GM21390 (cell line): ENCODE results near the gene HCST.

ENCODE experiments used
- ATAC-seq: cut with Tn5 transposase; IDR thresholded peaks from one replicate; pipeline ENCODE4 v1.9.1; 2021; ENCODE audit not compliant: unreplicated experiment

Gene HCST

GRCh38 chr19:35935911-35936737, 33.8 kb downstream of the HCST start, which contains the start of gene LRFN3:
LRFN3 (plus strand) TSS chr19:35936374; CDS start chr19:35939426, 3,052 bp downstream.
- no peak for ATAC-seq

DNA sequence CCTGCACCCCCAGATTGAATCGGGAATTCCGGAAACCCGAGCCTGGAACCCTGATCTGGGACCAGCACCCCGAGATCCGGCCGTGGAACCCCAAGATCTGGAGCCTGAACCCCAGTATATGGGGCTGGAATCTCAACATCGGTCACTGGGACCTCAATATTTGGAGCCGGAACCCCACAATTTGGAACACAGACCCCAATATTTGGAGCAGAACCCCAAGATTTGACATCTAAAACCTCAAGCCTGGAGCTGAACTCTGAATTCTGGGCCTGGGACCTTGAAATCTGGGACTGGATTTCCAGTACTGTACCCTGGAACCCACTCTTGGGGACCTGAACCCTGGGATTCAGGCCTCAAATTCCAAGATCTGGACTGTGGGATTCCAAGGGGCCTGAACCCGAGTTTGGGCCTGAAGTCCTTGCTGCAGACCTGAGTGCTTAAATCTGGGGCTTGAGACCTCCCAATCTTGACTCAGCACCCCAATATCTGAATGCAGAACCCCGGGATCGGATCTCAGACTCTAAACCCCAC, 34.5 kb downstream of the HCST start:
- ATAC-seq, result no peak

- no peak for ATAC-seq
These were observed 35.3 kb downstream of the HCST start for GRCh38 chr19:35937345-35938281.

DNA sequence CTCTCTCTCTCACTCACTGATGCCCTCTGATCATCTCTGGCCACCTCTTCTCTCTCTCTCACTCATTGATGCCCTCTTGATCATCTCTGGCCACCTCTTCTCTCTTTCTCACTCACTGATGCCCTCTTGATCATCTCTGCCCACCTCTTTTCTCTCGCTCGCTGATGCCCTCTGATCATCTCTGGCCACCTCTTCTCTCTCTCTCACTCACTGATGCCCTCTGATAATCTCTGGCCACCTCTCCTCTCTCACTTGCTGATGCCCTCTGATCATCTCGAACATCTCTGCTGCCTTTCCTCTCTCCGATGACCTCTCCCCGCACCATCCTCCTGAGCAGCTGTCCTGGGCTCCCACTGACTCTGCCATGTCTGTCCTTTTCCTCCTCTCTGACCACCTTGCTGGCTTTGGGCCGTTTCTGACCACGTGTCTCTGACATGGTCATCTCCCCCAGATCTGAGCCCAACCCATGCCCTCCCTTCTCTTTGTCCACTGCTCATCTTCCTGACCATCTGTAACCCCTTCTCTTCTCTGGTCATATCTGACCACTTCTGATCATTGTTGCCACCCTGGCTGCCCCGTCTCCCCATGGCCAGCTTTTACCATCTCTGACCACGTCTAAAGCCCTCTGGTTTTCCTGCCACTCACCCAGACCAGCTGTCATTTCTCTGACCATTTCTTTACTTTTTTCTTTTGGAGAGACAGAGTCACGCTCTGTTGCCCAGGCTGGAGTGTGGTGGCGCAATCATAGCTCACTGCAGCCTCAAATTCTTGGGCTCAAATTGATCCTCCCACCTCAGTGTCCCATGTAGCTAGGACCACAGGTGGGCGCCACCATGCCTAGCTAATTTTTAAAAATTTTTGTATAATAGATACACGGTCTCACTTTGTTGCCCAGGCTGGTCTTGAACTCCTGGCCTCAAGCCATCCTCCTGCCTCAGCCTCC, 36.2 kb downstream of the HCST start:
- no peak for ATAC-seq

GRCh38 chr19:35939307-35940077, 37.2 kb downstream of the HCST start:
- no peak for ATAC-seq

- ATAC-seq, result no peak
These were observed 37.9 kb downstream of the HCST start for GRCh38 chr19:35940078-35940775.

DNA sequence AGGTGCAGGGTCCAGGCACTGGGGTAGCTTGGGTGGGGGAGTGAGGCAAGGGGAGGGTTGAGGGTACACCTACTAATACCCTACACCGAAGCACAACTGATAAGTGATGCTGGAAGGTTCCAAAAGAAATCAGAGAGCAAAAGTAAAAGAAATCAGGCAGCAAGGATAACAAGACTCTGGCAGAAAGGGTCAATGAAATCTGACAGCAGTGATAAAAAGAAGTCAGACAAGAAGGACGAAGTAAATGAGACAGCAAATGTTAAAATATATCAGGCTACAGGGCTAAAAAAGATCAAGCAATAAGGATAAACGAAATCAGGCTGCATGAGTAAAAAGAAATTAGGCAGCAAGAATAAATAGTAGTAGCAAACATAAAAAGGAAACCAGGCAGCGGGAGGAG, 38.5 kb downstream of the HCST start:
- no peak for ATAC-seq

DNA sequence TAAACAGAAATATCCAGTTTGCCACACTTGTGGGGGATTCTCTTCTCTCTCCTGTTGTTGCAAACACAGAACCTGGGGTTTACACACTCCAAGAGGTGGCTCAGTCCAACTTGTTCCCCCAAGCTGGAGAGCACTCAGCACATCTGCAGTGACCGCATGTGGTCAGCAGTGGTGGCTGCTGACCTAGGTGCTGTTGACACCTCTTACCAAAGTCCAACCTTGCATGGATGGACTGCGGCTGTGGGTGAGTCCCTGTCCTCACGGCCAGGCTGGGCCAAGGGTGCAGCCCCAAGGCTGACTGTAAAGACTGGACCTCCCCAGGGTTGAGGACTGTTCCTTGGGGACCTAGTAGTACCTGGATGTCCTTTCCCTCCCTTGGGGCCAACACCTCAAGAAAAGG, 39.9 kb downstream of the HCST start:
- ATAC-seq, result no peak

DNA sequence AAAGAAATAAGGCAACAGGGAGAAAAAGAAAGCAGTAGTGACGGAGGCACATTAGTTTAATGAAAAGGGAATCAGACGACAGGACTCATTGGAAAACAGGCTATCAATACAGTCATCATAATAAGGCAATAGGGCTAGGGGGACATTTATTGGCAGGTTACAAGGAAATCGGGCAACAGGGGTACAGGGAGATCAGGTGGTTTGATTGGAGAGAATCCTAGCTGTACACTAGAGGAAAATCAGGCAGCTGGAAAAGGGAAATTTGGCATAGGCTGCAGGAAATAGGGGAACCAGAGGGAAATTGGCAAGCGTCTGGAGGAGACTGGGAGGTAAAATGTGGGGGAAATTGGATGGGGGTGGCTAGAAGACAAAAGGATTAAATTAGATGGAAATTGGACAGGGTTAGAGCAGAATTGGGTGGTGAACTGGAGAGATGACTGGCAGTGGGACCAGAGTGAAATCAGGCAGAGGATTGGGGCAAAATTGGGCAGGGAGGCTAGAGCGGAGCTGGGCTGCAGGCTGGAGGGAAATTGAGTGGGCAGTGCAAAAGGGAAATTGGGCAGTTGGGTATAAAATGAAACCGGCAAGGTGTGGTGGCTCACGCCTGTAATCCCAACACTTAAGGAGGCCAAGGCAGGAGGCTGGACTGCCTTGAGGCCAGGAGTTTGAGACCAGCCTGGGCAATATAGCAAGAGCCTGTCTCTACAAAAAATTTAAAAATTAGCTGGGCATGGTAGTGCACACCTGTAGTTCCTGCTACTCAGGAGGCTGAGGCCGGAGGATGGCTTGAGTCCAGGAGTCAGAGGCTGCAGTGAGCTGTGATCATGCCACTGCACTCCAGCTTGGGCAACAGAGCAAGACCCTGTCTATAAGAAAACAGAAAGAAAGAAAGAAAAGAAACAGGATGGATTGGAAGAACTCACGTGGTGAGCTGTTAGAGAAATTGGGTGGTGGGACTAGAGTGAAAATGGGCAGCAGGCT, 41.3 kb downstream of the HCST start:
- ATAC-seq, result no peak

DNA sequence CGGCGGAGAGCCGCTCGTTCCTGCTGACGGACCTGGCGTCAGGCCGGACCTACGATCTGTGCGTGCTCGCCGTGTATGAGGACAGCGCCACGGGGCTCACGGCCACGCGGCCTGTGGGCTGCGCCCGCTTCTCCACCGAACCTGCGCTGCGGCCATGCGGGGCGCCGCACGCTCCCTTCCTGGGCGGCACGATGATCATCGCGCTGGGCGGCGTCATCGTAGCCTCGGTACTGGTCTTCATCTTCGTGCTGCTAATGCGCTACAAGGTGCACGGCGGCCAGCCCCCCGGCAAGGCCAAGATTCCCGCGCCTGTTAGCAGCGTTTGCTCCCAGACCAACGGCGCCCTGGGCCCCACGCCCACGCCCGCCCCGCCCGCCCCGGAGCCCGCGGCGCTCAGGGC, 42.2 kb downstream of the HCST start:
- no peak for ATAC-seq

- no peak for ATAC-seq
These were observed 42.9 kb downstream of the HCST start for GRCh38 chr19:35945121-35945790.

- ATAC-seq, result no peak
These were observed 43.9 kb downstream of the HCST start for GRCh38 chr19:35946203-35946602.

DNA sequence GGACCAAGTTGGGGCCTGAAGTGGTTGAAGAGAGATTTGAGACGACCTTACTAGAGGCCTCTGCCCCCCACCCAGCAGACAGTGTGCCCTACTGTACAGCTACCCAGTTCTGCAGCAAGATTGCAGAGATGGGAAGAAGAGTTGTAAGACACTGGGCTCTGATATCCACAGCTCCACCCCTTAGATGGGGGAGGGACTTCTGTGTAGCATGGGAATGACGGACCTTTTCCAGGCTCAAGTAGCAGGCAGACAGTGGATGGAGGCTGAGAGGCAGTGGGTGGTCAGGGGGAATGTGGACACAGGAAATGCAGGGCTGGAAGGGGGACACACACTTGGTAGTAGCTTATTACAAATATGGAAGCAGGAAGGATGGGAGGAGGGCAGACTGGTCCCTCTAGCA, 46.8 kb downstream of the HCST start:
- ATAC-seq, result no peak
